Measurements from ENCODE around the gene FEM1C.

DNA sequence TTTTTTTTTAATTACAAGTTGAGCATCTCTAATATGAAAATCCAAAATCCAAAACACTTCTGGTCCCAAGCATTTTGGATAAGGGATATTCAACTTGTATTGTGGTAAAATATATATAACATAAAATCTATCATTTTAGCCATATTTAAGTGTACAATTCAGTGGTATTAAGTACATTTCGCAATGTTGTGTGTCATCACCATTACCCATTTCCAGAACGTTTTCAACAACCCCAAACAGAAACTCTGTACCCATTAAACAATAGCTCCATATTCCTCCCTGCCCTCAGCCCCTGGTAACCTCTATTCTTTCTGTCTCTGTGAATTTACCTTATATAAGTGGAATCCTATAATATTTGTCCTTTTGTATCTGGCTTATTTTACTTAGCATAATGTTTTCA is 32.8 kb upstream of the FEM1C start:
- TF ChIP-seq POLR2AphosphoS5 (IDR thresholded peaks at IDR 0.05; ENCODE audit: borderline replicate concordance, low read depth, low read length) (no peak), EZH2 (IDR thresholded peaks at IDR 0.05) (no peak), FOXP2 (optimal IDR thresholded peaks at IDR 0.05; ENCODE audit: control extremely low read depth, extremely low read length, insufficient read depth) (no peak)

Data from SK-N-MC (cell line).